Astrocyte (in vitro differentiated cells and primary cell): ENCODE measurements around the gene AMER2.

Experiments used
- CTCF ChIP-seq: IDR thresholded peaks from 2 replicates; pipeline ENCODE4 v1.5.1; 2011; ENCODE audit warnings: low read depth, mild to moderate bottlenecking, inconsistent platforms, low read length, moderate library complexity; ENCODE audit not compliant: insufficient read depth
- EZH2 ChIP-seq: IDR thresholded peaks from 2 replicates; pipeline ENCODE4 v1.6.1; 2012; ENCODE audit warnings: mild to moderate bottlenecking, low read length, inconsistent platforms; ENCODE audit not compliant: insufficient read depth

- TF ChIP-seq CTCF (no peak), EZH2 (no peak)
These were observed 3.3 kb upstream of the AMER2 start for GRCh38 chr13:25175431-25175830.
